ENCODE data around the gene CPNE8.
"Not testable (repeated sequence)": the region's sequence is repeated elsewhere in the genome, so short reads cannot be mapped to it uniquely, and the experiment has no call there.

The CPNE8 gene

DNA sequence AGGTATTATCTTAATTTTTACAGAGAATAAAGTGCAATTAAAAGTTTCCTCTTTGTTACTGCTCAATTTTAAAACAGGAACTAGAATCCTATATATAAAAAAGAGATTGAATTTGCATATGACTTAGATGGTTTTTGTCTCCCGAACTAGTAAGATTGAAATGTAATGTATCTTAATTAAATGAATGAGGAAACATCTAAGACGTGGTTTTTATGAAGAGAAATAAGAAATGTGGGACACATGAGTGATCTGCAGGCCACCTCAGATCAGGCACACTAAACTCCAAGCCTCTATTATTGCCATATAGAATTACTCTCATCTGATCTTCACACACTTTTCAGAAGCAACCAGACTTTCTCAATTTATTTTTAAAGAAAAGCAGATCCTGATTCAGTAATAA, 158.6 kb downstream of the CPNE8 start:
- TF ChIP-seq, protein P1, sequence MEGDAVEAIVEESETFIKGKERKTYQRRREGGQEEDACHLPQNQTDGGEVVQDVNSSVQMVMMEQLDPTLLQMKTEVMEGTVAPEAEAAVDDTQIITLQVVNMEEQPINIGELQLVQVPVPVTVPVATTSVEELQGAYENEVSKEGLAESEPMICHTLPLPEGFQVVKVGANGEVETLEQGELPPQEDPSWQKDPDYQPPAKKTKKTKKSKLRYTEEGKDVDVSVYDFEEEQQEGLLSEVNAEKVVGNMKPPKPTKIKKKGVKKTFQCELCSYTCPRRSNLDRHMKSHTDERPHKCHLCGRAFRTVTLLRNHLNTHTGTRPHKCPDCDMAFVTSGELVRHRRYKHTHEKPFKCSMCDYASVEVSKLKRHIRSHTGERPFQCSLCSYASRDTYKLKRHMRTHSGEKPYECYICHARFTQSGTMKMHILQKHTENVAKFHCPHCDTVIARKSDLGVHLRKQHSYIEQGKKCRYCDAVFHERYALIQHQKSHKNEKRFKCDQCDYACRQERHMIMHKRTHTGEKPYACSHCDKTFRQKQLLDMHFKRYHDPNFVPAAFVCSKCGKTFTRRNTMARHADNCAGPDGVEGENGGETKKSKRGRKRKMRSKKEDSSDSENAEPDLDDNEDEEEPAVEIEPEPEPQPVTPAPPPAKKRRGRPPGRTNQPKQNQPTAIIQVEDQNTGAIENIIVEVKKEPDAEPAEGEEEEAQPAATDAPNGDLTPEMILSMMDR (IDR thresholded peaks at IDR 0.05) = no peak
- Histone ChIP-seq H3K4me1 (no peaks in the 10 kb centered on the region), H3K36me3 (no peaks in the 10 kb centered on the region), H3K27ac (no peak overlapping the region), H3K4me3 (no peak overlapping the region), H3K27me3 (no peaks in the 10 kb centered on the region), H3K9me3 (no peaks in the 10 kb centered on the region)
- DNase-seq = no peak
- intact Hi-C loops (cut with DNase I; ENCODE audit: low total_unique reads) = no loop called here

GRCh38 chr12:38745601-38746000, 159.8 kb downstream of the CPNE8 start:
- H3K4me1 ChIP-seq = no peaks in the 10 kb centered on the region
- H3K27ac ChIP-seq = no peak overlapping the region
- TF ChIP-seq, protein P1 (IDR thresholded peaks at IDR 0.05) = no peak
- H3K36me3 ChIP-seq = no peaks in the 10 kb centered on the region
- DNase-seq = no peak
- no peaks in the 10 kb centered on the region for H3K27me3 ChIP-seq
- intact Hi-C loops (cut with DNase I; ENCODE audit: low total_unique reads) = no loop called here
- H3K9me3 ChIP-seq = no peaks in the 10 kb centered on the region
- no peak overlapping the region for H3K4me3 ChIP-seq

GRCh38 chr12:38744041-38744440, 161.3 kb downstream of the CPNE8 start:
- intact Hi-C loops (cut with DNase I; ENCODE audit: low total_unique reads) = no loop called here
- Histone ChIP-seq H3K27me3 (no peaks in the 10 kb centered on the region), H3K4me1 (no peaks in the 10 kb centered on the region), H3K9me3 (no peaks in the 10 kb centered on the region), H3K27ac (no peak overlapping the region), H3K36me3 (no peaks in the 10 kb centered on the region), H3K4me3 (no peak overlapping the region)
- TF ChIP-seq, protein P1 (IDR thresholded peaks at IDR 0.05) = no peak
- no peak for DNase-seq

GRCh38 chr12:38742496-38742895, 162.9 kb downstream of the CPNE8 start:
- H3K4me1 ChIP-seq; H3K27ac ChIP-seq; DNase-seq; H3K4me3 ChIP-seq; intact Hi-C loops (cut with DNase I; ENCODE audit: low total_unique reads); H3K36me3 ChIP-seq; H3K27me3 ChIP-seq; H3K9me3 ChIP-seq: not testable (repeated sequence)

- H3K9me3 ChIP-seq = no peaks in the 10 kb centered on the region
- DNase-seq = no peak
- no peaks in the 10 kb centered on the region for H3K4me1 ChIP-seq
- no peaks in the 10 kb centered on the region for H3K27me3 ChIP-seq
- TF ChIP-seq, protein P1 (IDR thresholded peaks at IDR 0.05) = no peak
- intact Hi-C loops (cut with DNase I; ENCODE audit: low total_unique reads) = no loop called here
- H3K36me3 ChIP-seq = no peaks in the 10 kb centered on the region
- no peak overlapping the region for H3K27ac ChIP-seq
- H3K4me3 ChIP-seq = no peak overlapping the region
Observed at GRCh38 chr12:38736821-38737220, 168.6 kb downstream of the CPNE8 start.

GRCh38 chr12:38732761-38733160, 172.6 kb downstream of the CPNE8 start:
- intact Hi-C loops (cut with DNase I; ENCODE audit: low total_unique reads) = no loop called here
- TF ChIP-seq, protein P1 (IDR thresholded peaks at IDR 0.05) = no peak
- H3K4me1 ChIP-seq = no peaks in the 10 kb centered on the region

More at GRCh38 chr12:38732761-38733160, 172.6 kb downstream of the CPNE8 start:
- Histone ChIP-seq H3K27me3 (no peaks in the 10 kb centered on the region), H3K4me3 (no peak overlapping the region), H3K27ac (no peak overlapping the region), H3K36me3 (no peaks in the 10 kb centered on the region), H3K9me3 (no peaks in the 10 kb centered on the region)
- no peak for DNase-seq

All from tibial artery (tissue), 4 donors.